Left forelimb (tissue), 1 donor: ENCODE measurements around the gene TUBB8B.
"Not testable (repeated sequence)": the region's sequence is repeated elsewhere in the genome, so short reads cannot be mapped to it uniquely, and the experiment has no call there.

Experiments used
- DNase-seq: peaks from one replicate; pipeline ENCODE4 v3.0.0-alpha.2; 2018; ENCODE audit warnings: low spot score

The TUBB8B gene

GRCh38 chr18:12773-13172 lies 36.6 kb downstream of the TUBB8B start:
- not testable (repeated sequence) for DNase-seq

GRCh38 chr18:11383-12274 lies 37.8 kb downstream of the TUBB8B start:
- DNase-seq, result not testable (repeated sequence)

GRCh38 chr18:10624-11184 lies 38.7 kb downstream of the TUBB8B start:
- DNase-seq, result not testable (repeated sequence)

- not testable (repeated sequence) for DNase-seq
These were observed 39.5 kb downstream of the TUBB8B start for GRCh38 chr18:9937-10336.
